GM19467 (cell line): Measurements from ENCODE around the gene ATXN7L1.

Experiments used
- ATAC-seq: cut with Tn5 transposase; IDR thresholded peaks from one replicate; pipeline ENCODE4 v1.9.1; 2021; ENCODE audit warnings: mild to moderate bottlenecking, moderate library complexity; ENCODE audit not compliant: unreplicated experiment

ATXN7L1 gene

GRCh38 chr7:105653441-105654005 lies 222.9 kb downstream of the ATXN7L1 start:
- ATAC-seq = no peak

- ATAC-seq = peak; percentile 78
These were observed 223.9 kb downstream of the ATXN7L1 start for GRCh38 chr7:105652359-105652993.

- ATAC-seq = no peak
These were observed 224.6 kb downstream of the ATXN7L1 start for GRCh38 chr7:105651798-105652197.

GRCh38 chr7:105650382-105650970 lies 225.9 kb downstream of the ATXN7L1 start:
- no peak for ATAC-seq

- no peak for ATAC-seq
These were observed 226.5 kb downstream of the ATXN7L1 start for GRCh38 chr7:105649727-105650381.

GRCh38 chr7:105648561-105649401 lies 227.6 kb downstream of the ATXN7L1 start:
- ATAC-seq = no peak

- ATAC-seq = no peak
These were observed 228.8 kb downstream of the ATXN7L1 start for GRCh38 chr7:105647591-105647990.

GRCh38 chr7:105644937-105645336 lies 231.5 kb downstream of the ATXN7L1 start:
- no peak for ATAC-seq

- ATAC-seq = no peak
These were observed 232.5 kb downstream of the ATXN7L1 start for GRCh38 chr7:105643851-105644250.

GRCh38 chr7:105643384-105643783 lies 233.0 kb downstream of the ATXN7L1 start:
- no peak for ATAC-seq

GRCh38 chr7:105642264-105642663 lies 234.1 kb downstream of the ATXN7L1 start:
- no peak for ATAC-seq

- ATAC-seq = no peak
These were observed 235.2 kb downstream of the ATXN7L1 start for GRCh38 chr7:105640956-105641810.

GRCh38 chr7:105639667-105640493 lies 236.5 kb downstream of the ATXN7L1 start:
- ATAC-seq = no peak

- ATAC-seq = no peak
These were observed 237.4 kb downstream of the ATXN7L1 start for GRCh38 chr7:105638902-105639495.

GRCh38 chr7:105638334-105638733 lies 238.1 kb downstream of the ATXN7L1 start:
- ATAC-seq = no peak

GRCh38 chr7:105637755-105638154 lies 238.6 kb downstream of the ATXN7L1 start:
- no peak for ATAC-seq

- no peak for ATAC-seq
These were observed 239.4 kb downstream of the ATXN7L1 start for GRCh38 chr7:105636982-105637381.

GRCh38 chr7:105635197-105635596 lies 241.2 kb downstream of the ATXN7L1 start:
- no peak for ATAC-seq

- no peak for ATAC-seq
These were observed 250.4 kb downstream of the ATXN7L1 start for GRCh38 chr7:105625986-105626385.
